Femur (tissue), 1 donor: ENCODE measurements around the gene FBLN5.
A peak's percentile ranks its signal among the peaks of the same experiment; 100 is the strongest.

Source experiments
- DNase-seq: peaks from one replicate; pipeline ENCODE4 v3.0.0-alpha.2; 2017

The FBLN5 gene, protein sequence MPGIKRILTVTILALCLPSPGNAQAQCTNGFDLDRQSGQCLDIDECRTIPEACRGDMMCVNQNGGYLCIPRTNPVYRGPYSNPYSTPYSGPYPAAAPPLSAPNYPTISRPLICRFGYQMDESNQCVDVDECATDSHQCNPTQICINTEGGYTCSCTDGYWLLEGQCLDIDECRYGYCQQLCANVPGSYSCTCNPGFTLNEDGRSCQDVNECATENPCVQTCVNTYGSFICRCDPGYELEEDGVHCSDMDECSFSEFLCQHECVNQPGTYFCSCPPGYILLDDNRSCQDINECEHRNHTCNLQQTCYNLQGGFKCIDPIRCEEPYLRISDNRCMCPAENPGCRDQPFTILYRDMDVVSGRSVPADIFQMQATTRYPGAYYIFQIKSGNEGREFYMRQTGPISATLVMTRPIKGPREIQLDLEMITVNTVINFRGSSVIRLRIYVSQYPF

DNA sequence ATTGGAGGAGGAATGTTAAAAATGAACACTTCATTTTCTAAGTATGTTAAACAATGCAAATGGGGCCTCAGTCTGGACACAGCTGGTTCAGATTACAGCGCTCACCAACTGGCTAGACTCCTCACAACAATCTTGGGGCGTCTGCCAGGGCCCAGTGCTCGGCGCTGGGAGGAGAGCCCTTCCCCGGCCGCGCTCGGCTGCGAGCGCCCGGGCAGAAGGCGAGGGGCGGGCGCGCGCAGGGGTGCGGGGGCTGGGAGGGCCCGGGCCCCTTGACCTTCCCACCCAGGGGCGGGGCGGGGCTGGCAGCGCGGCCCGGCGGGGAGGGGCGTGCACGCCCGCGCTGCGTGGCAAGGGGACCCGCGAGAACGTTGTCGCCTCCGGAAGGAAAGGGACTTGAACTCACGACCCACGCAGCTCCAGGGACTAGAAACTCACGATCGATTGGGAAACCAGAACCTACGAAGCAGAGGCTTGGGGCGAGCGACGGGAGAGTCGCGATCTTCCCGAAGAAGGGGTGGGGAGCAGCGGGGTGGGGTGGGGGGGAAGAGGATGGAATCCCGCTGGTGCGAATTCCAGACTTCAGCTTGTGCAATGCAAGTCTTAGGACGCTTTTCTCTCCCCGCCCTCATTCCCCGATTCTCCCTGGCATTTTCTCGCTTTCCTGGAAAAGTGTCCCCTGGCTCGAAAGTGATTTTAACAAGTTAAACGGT lies at the start of gene FBLN5:
TSS of gene FBLN5 (minus strand) at position 220 of the 710 bp plus-strand sequence. CDS start 465 bp downstream, outside the sequence.
- DNase-seq = peak; percentile 88

DNA sequence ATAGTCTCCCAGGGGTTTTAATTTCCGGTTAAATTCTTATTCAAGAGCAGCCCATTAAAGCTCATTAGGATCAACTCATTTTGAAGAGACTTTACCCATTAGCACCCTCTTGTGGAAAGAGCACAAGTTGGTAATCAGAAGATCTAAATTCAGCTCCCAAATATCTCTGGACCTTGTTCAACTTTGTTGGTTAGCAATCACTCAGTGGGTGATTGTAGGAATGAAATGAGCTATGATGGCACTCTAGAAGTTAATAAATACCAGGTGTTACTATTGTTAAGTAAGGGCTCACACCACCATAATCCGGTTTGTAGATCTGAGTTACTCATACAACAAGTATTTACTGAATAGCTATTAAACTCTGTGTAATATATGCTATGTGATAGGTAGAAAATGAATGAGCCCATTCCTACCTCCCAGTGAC lies 49.5 kb upstream of the FBLN5 start:
- DNase-seq = no peak

DNA sequence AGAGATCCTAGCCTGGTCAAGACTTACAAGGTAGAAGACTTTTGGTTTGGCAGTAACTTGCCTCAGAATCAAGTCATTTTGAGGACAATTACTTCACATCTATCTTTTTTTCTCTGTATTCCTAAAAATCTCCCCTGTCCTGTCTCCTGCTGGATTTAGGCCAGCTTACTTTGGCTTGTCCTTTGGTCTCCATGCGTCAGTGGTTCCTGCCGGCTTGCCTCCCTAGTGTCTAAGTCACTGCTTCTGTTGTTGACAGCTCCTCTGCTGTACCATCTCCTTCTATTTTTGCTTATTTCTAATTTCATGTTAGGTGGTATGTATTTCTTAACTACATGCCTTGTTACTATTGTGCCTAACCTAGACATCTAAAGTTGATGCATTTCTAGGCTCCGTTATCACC lies 39.7 kb upstream of the FBLN5 start:
- DNase-seq = no peak

DNA sequence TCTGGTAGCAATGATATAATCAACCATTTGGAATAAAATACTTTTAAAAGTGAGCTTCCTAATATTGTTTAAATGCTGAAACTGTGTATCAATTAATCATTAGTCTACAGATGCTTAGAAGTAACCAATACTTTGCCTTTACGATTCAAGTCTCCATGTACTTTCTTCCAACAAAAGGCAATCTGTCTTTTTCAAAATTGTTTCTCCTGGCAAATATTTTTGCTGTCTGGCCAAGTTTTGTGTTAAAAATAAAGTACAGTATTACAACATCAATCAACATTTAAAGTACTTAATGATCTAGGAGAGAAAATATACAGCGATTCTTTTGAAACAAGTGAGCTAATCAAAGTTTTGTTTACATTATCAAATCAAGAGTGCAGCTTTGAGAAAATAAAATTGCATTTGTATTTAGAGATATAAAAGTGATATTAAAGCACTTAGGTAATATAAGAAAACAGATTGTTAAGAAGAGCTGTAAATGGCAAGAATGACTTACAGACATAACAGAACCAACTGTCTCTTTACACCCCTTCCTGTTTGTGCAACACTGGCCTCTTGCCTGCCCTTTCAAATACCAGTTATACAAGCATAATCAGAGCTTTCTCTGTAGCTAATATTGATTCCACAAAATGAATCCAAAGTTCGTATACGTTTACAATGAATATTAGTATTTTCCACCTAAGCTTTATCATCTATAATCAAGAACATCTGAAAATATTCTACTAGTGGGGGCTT lies 38.2 kb upstream of the FBLN5 start:
- no peak for DNase-seq

DNA sequence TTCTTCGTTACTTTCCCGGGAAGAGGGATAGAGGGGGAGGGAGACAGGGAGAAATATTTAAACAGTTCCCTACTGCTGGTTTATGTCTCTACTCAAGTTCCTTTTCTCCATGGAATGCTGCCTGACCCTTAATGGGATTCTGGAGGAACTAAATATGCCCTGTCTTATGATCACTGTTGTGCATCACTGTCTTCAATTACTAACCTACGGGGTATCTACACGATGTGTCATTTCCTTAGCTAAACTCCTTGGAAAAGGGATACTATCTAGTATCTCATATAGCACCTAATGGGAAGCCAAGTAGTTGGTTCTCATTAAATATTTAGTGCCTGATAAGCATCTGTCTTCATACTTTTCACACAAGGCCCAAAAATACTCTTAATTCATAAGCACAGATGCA lies 37.5 kb upstream of the FBLN5 start:
- no peak for DNase-seq

DNA sequence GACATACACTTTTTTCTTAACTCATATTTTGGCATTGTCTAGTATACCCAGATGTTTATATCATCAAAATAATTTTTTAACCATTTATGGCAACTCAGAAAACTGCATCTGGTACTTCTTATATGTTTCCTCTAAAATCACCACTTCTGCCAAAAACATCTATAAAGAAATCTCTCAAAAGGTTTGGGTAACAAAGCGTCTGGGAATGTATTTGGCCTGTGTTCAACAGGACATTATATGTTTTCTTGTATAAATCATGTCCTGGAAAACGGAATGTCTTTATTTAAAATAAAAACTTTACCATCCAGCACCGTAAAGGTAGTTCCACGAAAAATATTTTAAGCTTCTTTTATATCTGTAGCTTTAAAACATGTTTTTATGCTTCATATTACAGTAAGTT lies 36.1 kb upstream of the FBLN5 start:
- no peak for DNase-seq

DNA sequence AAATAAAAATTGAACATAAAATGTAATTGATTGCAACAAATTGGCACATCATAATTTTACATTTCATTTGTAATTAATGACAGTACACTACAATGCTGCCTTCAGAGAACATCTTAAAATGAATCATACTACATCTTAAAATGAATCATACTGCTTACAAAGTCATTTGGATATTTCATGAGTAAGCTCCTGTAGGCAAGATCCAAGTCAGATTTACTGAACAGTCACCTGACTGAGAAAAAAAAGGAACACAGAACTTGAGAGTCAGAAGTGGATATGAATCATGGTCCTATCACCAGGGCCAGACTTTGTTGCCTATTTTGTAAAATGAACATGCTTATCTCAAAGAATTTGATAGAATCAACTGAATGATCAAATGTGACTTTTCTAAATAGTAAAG lies 32.7 kb upstream of the FBLN5 start:
- no peak for DNase-seq

DNA sequence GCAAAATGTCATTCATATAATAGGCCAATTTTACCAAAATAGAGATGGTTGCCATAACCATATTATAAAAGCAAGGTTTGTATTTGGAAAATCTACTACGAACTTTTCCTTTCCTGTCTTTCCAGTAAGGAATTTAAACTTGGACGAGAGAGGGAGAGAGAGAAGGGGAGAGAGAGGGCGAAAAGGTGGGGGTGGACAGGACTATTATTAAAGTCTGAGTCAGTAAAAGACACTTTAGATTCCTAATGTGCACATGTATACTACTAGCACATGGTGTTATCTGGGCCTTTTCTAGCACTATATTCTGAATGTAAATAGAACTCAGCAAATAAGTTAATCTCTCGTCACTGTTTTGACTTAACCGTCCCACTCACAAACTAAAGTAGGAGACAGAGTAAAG lies 30.4 kb upstream of the FBLN5 start:
- no peak for DNase-seq

DNA sequence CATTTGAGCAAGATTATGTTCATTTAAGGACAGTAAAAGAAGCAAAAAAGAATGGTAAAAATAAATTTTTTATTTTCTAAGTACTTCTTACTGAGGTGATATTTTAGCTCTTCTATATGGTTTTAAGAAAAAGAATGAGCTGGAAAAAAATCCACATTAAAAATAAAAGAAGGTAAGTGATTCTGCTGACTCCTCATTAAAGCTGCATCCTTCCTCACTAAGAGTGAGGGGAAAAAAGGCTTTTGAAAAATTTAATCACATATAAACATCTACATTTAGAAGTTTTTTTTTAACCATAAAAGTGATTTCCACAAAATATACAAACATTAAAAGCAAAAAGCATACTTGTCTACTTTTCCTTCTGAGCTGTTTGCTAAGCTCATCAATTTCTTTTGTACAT lies 28.3 kb upstream of the FBLN5 start:
- DNase-seq = no peak

DNA sequence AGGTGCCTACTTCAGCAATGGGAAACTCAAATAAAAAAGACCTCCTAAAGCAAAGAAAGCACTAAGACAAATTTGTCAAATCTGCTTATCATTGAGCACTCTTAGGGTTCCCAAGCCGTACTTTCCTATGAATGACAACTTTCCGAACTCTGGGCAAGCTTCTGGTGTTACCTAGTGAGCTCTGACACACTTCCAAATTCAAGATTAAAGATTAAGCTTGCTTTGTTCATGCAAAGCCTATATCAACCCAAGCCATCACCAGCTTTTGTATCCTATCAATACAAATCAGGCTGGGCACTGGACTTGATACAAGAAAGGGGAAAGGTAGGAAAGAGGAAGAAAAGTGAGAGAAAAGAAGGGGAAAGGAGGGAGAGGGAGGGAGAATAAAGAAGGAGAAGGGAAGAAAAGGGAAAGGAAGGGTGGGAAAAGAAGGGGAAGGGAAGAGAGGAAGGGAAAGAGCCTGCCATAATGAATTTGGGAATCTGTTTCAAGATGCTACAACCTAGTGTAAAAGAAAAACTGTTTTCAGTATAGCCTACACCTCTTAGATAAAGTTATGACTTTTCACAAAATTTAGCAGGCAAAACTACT lies 23.8 kb upstream of the FBLN5 start:
- no peak for DNase-seq

DNA sequence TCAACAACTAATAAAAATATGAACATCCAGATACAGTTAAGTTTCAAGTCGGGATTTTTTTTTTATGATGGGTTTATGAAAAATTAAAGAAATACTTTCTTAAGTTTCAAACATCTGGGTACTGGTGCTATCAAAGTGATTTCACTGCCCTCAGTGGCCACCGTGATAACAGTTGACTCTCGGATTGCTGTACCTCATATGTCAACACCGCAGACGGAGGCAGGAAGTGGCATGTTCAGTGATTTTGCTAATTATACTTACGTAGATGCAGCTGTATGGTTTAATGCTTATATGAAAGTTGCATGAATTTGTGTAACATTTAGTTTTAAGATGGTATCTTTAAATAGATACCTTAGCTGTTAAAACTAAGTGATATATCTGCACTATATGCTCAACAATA lies 20.8 kb upstream of the FBLN5 start:
- DNase-seq = no peak

DNA sequence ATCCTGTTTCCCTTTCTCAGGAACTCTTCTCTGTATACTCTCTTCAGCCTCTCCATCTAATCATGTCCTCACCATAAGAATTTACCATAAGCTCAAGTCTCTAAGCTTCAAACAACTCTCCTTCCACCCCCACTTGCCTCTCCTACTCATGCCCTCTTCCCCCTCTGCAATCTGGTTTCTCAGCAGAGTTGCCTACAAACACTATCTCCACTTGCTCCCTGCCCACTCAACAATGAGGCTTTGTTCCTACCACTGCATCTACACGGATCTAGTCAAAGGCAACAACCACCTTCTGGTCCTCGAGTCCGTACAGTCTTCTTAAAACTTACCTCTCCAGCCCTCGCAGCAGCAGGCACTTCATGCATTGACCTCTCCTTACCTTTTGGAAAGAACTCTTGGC lies 17.2 kb upstream of the FBLN5 start:
- no peak for DNase-seq

DNA sequence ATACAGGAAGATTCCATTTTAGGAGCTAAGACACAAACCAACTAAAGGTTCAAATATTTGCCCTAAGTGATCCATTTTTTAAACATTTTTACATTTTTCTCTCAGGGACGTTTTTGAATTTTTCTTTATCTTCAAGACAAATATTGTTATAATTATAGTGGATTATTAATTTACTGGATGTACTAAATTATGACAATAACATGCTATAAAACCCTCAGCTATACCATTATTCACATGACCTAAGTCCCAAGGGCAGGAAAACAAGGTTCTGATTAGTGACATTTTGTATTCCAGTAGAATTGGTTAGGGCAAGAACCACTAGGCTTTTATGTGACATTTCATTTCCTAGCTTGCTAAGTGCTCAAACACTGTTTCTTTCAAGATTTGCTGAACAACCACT lies 16.5 kb upstream of the FBLN5 start:
- no peak for DNase-seq

DNA sequence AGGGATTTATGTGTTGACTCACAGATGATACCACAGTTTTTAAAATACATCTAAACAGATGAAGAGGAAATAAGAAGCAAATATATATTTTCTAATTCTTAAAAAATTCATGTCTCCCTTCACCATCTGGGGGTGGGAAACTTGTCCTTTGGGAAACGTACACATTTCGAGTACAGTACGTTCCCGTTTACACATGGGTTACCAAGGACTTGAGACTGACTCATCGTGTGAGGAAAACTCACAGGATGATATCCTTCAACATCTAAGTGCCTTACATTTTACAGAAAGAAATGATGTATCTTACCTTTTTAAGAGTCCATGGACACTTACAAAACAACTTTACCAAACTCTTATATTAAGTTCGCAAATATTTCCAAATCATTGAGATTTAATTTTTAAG lies 16.0 kb upstream of the FBLN5 start:
- DNase-seq = no peak

DNA sequence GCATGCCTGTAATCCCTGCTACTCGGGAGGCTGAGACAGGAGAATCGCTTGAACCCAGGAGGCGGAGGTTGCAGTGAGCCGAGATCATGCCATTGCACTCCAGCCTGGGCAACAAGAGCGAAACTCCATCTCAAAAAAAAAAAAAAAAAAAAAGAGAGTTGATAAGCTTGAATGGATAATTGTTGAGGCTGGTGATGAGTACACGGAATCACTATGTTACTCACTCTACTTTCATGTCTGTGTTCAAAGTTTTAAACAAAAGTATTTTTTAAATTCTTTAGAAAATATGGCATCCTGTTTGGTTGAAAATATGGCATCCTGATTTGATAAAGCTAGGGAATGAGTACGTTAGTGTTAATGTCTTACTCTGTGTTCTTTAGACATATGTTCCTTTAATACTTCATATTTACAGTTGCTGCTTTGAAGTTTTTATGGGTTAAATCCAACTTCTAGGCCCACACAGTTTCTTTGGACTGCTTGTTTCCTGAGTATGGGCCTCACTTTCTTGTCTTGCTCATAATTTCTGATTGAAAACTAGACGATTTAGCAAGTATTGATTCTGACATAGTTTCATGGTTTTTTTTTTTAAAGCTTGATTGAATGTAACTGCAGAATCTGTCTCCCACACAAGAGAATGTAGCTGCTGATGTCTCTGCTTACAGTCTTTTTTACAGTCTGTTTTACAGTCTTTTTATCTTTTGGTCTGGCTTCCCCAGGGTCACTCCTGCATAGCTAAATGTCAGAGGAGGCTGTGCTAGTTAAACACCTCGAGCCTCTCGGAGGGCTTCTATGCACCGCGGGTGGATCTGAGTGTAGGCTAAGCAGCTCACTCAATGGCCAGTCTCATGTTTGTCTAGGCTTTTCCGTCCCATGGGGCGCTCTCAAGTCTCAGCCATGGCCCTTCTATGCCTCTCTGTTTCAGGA lies 14.1 kb upstream of the FBLN5 start:
- no peak for DNase-seq

DNA sequence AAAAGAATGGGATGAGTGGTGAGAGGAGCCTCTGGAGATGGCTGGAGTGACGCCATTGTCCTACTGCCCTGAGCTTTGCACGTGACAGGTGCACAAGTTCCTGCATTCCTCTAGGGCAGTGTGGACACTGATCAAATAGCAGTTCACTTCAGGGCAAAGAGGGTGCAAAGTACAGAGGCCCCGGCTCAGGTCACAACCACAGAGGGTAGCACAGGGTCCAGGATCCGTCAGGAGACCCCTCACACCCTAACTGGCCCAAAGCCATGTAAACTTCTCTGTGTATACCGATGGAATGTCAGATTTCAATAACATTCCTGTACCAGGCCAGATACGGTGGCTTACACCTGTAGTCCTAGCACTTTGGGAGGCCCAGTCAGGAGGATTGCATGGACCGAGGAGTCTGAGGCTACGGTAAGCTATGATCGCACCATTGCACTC lies 10.4 kb upstream of the FBLN5 start:
- DNase-seq = no peak

DNA sequence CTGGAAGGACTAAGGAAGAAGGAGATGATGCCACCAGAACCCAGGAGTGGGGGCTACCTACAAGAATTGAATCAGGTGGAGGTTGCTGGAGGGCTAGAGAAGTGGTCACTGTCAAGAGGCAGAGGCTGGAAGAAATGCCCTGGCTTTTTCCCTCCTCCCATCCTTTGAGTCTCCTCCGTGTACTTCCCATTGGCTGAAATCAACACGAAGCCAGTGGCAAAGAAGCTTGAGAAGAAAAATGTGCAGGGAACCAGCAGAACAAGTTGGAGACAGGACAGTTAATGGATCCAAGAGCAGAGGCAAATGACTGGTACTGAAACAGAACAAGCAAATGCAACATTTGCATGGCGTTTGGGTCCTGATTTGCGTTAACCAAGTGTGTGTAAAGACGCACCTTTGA lies 9.1 kb upstream of the FBLN5 start:
- no peak for DNase-seq

DNA sequence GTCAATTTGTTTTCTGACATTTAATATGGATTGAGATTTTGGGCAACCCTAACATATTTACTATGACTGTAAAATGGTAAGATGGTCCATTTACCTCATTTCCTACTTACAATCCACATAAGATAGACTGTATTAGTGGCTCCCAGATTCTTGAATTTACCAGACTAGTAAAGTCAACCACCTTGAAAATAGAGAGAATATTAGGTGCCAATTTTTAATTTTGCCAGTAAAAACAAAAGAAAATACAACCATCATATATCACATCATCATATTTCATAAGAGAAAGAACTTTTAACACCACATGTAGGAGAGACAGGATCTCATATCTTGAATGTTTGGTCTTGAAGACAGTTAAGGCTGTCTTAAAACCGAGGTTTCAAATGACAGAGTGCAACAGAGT lies 7.7 kb upstream of the FBLN5 start:
- DNase-seq = no peak

DNA sequence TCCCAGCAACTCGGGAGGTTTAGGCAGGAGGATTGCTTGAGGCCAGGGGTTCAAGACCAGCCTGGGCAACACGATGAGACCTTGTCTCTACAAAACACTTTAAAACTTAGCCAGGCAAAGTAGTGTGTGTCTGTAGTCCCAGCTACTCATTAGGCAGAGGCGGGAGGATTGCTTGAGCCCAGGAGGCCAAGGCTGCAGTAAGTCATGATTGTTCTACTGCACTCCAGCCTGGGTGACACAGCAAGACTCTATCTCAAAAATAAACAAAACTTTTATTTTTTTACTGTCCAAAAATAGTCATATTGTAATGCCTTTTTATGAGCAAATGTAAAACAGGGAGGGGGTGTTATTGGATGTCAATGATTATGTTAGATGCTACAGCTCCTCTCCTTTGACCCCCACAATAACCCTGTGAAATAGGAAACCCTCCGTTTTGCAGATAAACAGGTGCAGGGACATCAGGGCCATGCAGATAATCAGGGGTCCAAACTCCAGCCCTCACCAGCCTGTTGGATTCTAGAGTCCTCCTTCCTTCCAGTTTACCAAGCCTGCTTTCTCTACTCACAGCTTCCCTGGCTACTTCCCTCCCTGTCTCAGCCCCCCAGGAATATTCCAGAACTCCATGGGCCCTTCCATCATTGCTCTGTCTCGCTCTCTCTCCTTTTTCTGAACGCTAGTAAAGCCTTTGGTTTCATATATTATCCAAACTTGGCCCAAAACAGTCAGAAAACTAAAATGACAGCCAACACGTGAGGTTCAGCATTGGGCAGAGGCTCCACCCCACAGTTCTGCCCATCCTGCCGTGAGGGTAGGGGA lies 5.9 kb upstream of the FBLN5 start:
- DNase-seq = no peak

DNA sequence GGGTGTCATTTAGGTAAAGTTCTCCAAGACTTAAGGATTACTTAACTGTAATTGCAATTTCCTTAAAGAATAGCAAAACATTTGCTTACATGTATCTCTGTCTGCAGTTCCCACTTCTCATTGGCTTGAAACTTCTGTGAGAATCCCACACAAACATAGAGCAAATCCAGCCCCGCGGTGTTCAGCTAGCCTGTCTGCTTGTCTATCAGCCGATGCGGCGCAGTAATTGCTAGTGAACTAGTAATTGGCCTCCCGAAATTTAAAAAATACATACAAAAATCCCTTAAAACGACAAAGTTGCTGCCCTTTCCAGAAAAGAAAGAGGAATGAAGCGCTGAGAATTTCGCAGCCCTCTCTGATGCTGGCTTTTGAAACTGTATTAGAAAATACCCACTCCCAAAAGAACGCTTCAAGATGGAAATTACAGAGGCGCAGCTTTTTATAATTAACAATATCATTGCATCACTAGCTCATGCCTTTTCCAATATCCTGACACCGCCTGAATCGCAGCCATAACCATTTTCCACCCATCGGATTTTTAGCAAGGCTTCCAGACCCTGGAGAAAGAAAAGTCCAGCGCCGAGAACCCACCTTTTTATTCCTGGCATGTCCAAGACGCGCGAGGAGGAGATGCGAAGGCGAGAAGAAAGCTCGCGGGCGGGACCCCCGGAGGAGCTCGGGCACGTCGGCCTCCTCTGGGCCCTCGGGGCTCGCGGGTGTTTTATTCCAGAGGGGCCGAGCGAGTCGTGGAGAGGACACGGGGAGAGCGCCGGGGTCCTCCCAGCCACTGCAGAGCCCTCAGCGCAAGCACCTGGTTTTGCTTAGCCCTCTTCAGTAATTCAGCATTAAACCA lies 646 bp downstream of the FBLN5 start:
- DNase-seq = peak; percentile 67
